NT2/D1 (cell line): ENCODE measurements around the gene PHLDB3.
"Not testable (repeated sequence)": the region's sequence is repeated elsewhere in the genome, so short reads cannot be mapped to it uniquely, and the experiment has no call there.

Experiments
- DNase-seq: peaks from one replicate; pipeline ENCODE4 v3.0.0-alpha.2; 2011; ENCODE audit warnings: low read depth, low spot score
- H3K27me3 ChIP-seq: 2 replicates; pipeline ENCODE4 v1.6.0; 2011; ENCODE audit warnings: mild to moderate bottlenecking; ENCODE audit not compliant: insufficient read length, insufficient read depth
- H3K36me3 ChIP-seq: 2 replicates; pipeline ENCODE4 v1.6.1; 2011; ENCODE audit warnings: mild to moderate bottlenecking, low read length, mixed read lengths; ENCODE audit not compliant: insufficient read depth, insufficient read length
- H3K4me1 ChIP-seq: 2 replicates; pipeline ENCODE4 v1.5.1; 2011; ENCODE audit not compliant: insufficient read depth, insufficient read length
- H3K4me3 ChIP-seq: 2 replicates; pipeline ENCODE4 v1.5.1; 2011; ENCODE audit warnings: low read depth; ENCODE audit not compliant: insufficient read length
- H3K9ac ChIP-seq: 2 replicates; pipeline ENCODE4 v1.6.0; 2011; ENCODE audit warnings: low read depth; ENCODE audit not compliant: insufficient read length
- H3K9me3 ChIP-seq: 2 replicates; pipeline ENCODE4 v1.5.1; 2011; ENCODE audit warnings: mild to moderate bottlenecking, low read length; ENCODE audit not compliant: insufficient read depth
- SUZ12 ChIP-seq: IDR thresholded peaks from 2 replicates; pipeline ENCODE4 v1.6.1; 2011; ENCODE audit not compliant: insufficient read length, insufficient read depth; ENCODE audit errors: extremely low read depth
- YY1 ChIP-seq: IDR thresholded peaks from 2 replicates; pipeline ENCODE4 v1.6.1; 2011; ENCODE audit not compliant: insufficient read length, insufficient read depth
- ZNF274 ChIP-seq: IDR thresholded peaks from 2 replicates; pipeline ENCODE4 v1.6.1; 2011; ENCODE audit warnings: mild to moderate bottlenecking, low read depth, low read length

Gene PHLDB3

DNA sequence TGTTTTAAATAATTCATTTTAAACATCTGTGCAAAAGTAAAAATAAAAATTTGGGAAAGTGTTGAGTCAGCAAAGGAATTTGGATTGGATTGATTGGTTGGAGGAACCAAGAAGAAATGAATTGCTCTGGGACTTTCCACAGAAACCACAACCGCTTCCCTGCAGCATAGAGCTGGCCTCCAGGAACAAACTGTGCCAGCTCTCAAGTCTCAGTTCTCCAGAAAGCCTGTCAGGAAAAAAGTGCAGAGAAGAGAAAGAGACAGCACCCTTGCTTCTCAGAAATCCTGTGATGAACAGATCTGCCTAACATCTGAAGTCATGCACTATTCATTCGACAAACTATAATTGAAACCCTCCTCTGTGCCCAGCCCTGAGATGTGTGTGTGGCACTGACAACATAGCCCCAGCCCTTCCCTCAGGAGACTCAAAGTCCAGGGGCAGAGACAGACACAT lies 54.0 kb downstream of the PHLDB3 start:
- Histone ChIP-seq H3K9ac (no peak overlapping the region), H3K9me3 (no peaks in the 10 kb centered on the region; the same call in 1 of the 2 replicates), H3K36me3 (no peaks in the 10 kb centered on the region), H3K4me3 (no peak overlapping the region), H3K27me3 (no peaks in the 10 kb centered on the region), H3K4me1 (no peaks in the 10 kb centered on the region)
- TF ChIP-seq SUZ12, result no peak
- TF ChIP-seq ZNF274, result no peak
- TF ChIP-seq YY1, result no peak
- no peak for DNase-seq

DNA sequence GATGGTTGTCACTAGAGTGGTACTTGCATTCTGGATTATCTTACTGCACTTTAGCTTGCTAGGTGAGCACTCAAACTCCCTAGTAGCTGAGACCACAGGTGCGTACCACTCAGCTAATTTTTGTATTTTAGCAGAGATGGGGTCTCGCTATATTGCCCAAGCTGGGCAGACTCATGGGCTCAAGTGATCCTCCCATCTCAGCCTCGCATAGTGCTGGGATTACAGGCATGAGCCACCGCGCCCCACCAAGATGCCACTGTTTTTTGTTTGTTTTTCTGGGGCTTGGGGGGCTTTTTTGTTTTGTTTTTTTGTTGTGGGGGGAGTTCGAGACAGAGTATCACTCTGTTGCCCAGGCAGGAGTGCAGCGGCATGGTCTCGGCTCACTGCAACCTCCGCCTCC lies 56.9 kb downstream of the PHLDB3 start:
- no peaks in the 10 kb centered on the region for H3K27me3 ChIP-seq
- TF ChIP-seq SUZ12 (no peak), YY1 (no peak), ZNF274 (no peak)
- no peaks in the 10 kb centered on the region for H3K36me3 ChIP-seq
- H3K9ac ChIP-seq, result no peak overlapping the region
- no peak for DNase-seq
- no peaks in the 10 kb centered on the region for H3K4me1 ChIP-seq
- no peak overlapping the region for H3K4me3 ChIP-seq
- no peaks in the 10 kb centered on the region; the same call in 1 of the 2 replicates for H3K9me3 ChIP-seq

- H3K4me3 ChIP-seq, result no peak overlapping the region
- TF ChIP-seq YY1, result no peak
- TF ChIP-seq SUZ12, result no peak
- peak; percentile 39 for DNase-seq
Observed at GRCh38 chr19:43446746-43447489, 57.6 kb downstream of the PHLDB3 start.

DNA sequence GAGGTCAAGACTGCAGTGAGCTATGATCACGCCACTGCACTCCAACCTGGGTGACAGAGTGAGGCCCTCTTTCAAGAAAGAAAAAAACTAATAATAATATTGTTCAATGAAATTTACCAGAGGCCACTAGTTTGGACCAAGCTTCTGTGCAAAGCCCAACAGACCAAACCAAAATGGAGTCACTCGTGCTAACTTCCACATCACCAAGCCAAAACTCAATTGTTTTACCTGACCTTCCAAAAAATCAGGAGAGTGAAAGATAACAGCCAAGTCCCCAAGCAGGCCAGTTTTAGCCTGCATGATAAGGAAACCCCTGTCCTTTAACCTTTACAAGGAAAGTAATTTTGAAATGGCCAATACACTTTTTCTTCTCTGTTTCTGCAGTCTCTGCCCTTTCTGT lies 59.1 kb downstream of the PHLDB3 start:
- Histone ChIP-seq H3K9ac (no peak overlapping the region), H3K27me3 (no peaks in the 10 kb centered on the region), H3K4me3 (no peak overlapping the region), H3K9me3 (no peaks in the 10 kb centered on the region), H3K36me3 (no peaks in the 10 kb centered on the region), H3K4me1 (no peaks in the 10 kb centered on the region)
- DNase-seq, result no peak
- no peak for TF ChIP-seq YY1
- no peak for TF ChIP-seq SUZ12

More at GRCh38 chr19:43446746-43447489, 57.6 kb downstream of the PHLDB3 start:
- Histone ChIP-seq H3K9me3 (no peaks in the 10 kb centered on the region), H3K4me1 (no peaks in the 10 kb centered on the region), H3K36me3 (no peaks in the 10 kb centered on the region), H3K27me3 (no peaks in the 10 kb centered on the region), H3K9ac (no peak overlapping the region)

DNA sequence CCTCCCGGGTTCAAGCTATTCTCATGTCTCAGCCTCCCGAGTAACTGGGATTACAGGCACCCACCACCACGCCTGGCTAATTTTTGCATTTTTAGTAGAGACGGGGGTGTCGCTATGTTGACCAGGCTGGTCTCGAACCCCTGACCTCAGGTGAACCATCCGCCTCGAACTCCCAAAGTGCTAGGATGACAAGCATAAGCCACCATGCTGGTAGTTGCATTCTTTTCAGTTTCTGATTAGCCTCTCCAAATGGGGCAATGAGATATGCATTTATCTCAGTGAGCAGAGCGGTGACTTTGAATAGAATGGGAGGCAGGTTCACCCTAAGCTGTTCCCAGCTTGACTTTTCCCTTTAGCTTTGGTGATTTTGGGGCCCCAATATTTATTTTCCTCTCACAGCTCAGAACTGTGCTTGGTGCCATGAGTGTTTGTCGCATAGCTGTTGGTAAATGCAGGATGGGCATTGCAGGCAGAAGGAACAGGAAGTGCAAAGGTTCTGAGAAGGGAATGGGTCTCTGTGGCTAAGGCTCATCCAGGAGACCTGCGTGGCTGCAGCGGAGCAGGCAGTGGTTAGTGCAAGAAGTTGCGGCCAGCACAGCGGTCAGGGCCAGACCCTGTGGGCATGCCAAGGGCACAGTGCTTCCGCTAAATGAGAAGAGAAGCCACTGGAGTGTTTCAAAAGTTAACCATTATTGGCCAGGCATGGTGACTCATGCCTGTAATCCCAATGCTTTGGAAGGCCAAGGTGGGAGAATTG lies 59.8 kb downstream of the PHLDB3 start:
- Histone ChIP-seq H3K9ac (no peak overlapping the region), H3K9me3 (no peaks in the 10 kb centered on the region), H3K4me1 (no peaks in the 10 kb centered on the region), H3K4me3 (no peak overlapping the region), H3K36me3 (no peaks in the 10 kb centered on the region), H3K27me3 (no peaks in the 10 kb centered on the region)
- TF ChIP-seq ZNF274 (no peak), YY1 (no peak), SUZ12 (no peak)
- DNase-seq, result no peak

DNA sequence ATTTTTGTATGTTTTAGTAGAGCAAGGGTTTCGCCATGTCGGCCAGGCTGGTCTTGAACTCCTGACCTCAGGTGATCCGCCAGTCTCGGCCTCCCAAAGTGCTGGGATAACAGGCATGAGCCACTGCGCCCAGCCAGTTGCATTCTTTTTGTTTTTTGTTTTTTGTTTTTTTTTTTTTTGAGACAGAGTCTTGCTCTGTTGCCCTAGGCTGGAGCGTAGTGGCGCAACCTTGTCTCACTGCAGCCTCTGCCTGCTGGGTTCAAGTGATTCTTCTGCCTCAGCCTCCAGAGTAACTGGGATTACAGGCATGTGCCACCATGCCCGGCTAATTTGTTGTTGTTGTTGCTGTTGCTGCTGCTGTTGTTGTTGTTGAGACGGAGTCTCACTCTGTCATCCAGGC lies 60.5 kb downstream of the PHLDB3 start:
- H3K36me3 ChIP-seq, H3K27me3 ChIP-seq, H3K4me1 ChIP-seq, H3K4me3 ChIP-seq, DNase-seq, H3K9ac ChIP-seq, H3K9me3 ChIP-seq: not testable (repeated sequence)

GRCh38 chr19:43441716-43442115 lies 62.8 kb downstream of the PHLDB3 start:
- no peaks in the 10 kb centered on the region for H3K27me3 ChIP-seq
- TF ChIP-seq ZNF274 (no peak), SUZ12 (no peak), YY1 (no peak)
- no peaks in the 10 kb centered on the region for H3K9me3 ChIP-seq
- no peak overlapping the region for H3K4me3 ChIP-seq
- H3K36me3 ChIP-seq, result no peaks in the 10 kb centered on the region
- no peaks in the 10 kb centered on the region for H3K4me1 ChIP-seq
- no peak overlapping the region for H3K9ac ChIP-seq
- DNase-seq, result no peak
